HEK293 (cell line): ENCODE data around the gene COA1.

Source experiments
- CTCF ChIA-PET: fragments of 350-600 bp; formaldehyde crosslinking; extraction: SDS; loops from one replicate; lab custom pipeline; 2021; ENCODE audit warnings: antibody characterized with exemption; lab: Yijun Ruan, JAX
- POLR2A ChIA-PET: fragments of 300-600 bp; formaldehyde crosslinking; extraction: SDS; loops from one replicate; lab custom pipeline; 2020; ENCODE audit warnings: antibody characterized with exemption, inconsistent platforms; lab: Yijun Ruan, JAX
- H3K27ac ChIP-seq: fragments of 200-500 bp; sonication (Bioruptor generic); 2 replicates; pipeline ENCODE4 v1.5.1; 2014; ENCODE audit warnings: low read depth, low read length, control low read depth, inconsistent platforms; ENCODE audit errors: extremely low read depth
- H3K36me3 ChIP-seq, 2 experiments: fragments of 200-500 bp in 1 of 2; sonication (Bioruptor generic) in 1 of 2; 1 replicate in 1 of 2; 2 replicates in 1 of 2; pipeline ENCODE4 v1.5.1; 2014 to 2017; ENCODE audit warnings: inconsistent platforms in 2 of 2, low read length in 2 of 2; ENCODE audit not compliant: control insufficient read depth in 2 of 2, insufficient read depth in 1 of 2
- H3K4me1 ChIP-seq: fragments of 200-500 bp; sonication (Bioruptor generic); 2 replicates; pipeline ENCODE4 v1.5.1; 2014; ENCODE audit warnings: mild to moderate bottlenecking, low read length, inconsistent platforms; ENCODE audit not compliant: control insufficient read depth, insufficient read depth
- H3K4me3 ChIP-seq: 2 replicates; pipeline ENCODE4 v1.5.1; 2011; ENCODE audit warnings: low read depth, mild to moderate bottlenecking, control low read depth, low read length, moderate library complexity
- H3K9me3 ChIP-seq: fragments of 200-500 bp; sonication (Bioruptor generic); 2 replicates; pipeline ENCODE4 v1.5.1; 2014; ENCODE audit warnings: low read depth, low read length, inconsistent platforms; ENCODE audit not compliant: control insufficient read depth, insufficient read depth
- GFI1B ChIP-seq: fragments of 450-650 bp; formaldehyde crosslinking; IDR thresholded peaks from 2 replicates; pipeline ENCODE4 v1.5.1; 2016; ENCODE audit warnings: missing biosample characterization, missing genetic modification characterization
- HIC1 ChIP-seq: fragments of 450-650 bp; formaldehyde crosslinking; IDR thresholded peaks from 2 replicates; pipeline ENCODE4 v1.5.1; 2016; ENCODE audit warnings: missing biosample characterization, missing genetic modification characterization
- HOXD13 ChIP-seq: sonication (generic); formaldehyde crosslinking; IDR thresholded peaks from 2 replicates; pipeline ENCODE4 v1.8.0; 2022; ENCODE audit warnings: missing genetic modification reagents, borderline replicate concordance
- KLF16 ChIP-seq: fragments of 450-650 bp; formaldehyde crosslinking; IDR thresholded peaks from 2 replicates; pipeline ENCODE4 v1.5.1; 2017; ENCODE audit warnings: missing biosample characterization, missing genetic modification characterization
- MEIS1 ChIP-seq: sonication (generic); formaldehyde crosslinking; IDR thresholded peaks from 2 replicates; pipeline ENCODE4 v1.8.1; 2022; ENCODE audit warnings: missing genetic modification reagents, mild to moderate bottlenecking, borderline replicate concordance
- OVOL3 ChIP-seq: fragments of 450-650 bp; formaldehyde crosslinking; IDR thresholded peaks from 2 replicates; pipeline ENCODE4 v1.5.1; 2016; ENCODE audit warnings: missing biosample characterization, missing genetic modification characterization
- ZBTB1 ChIP-seq: fragments of 450-650 bp; formaldehyde crosslinking; IDR thresholded peaks from 2 replicates; pipeline ENCODE4 v1.5.1; 2016; ENCODE audit warnings: missing biosample characterization, missing genetic modification characterization
- ZBTB6 ChIP-seq: fragments of 450-650 bp; formaldehyde crosslinking; IDR thresholded peaks from 2 replicates; pipeline ENCODE4 v1.5.1; 2017; ENCODE audit warnings: missing biosample characterization, missing genetic modification characterization
- ZFHX2 ChIP-seq: fragments of 450-650 bp; formaldehyde crosslinking; conservative IDR thresholded peaks from 2 replicates; pipeline ENCODE4 v1.5.1; 2016; ENCODE audit warnings: missing biosample characterization, missing genetic modification characterization
- ZNF148 ChIP-seq: fragments of 450-650 bp; formaldehyde crosslinking; IDR thresholded peaks from 2 replicates; pipeline ENCODE4 v1.5.0; 2017; ENCODE audit warnings: missing biosample characterization, missing genetic modification characterization, borderline replicate concordance
- ZNF174 ChIP-seq: fragments of 450-650 bp; formaldehyde crosslinking; IDR thresholded peaks from 2 replicates; pipeline ENCODE4 v1.5.0; 2017; ENCODE audit warnings: missing biosample characterization, mild to moderate bottlenecking, missing genetic modification characterization
- ZNF214 ChIP-seq: fragments of 450-650 bp; formaldehyde crosslinking; IDR thresholded peaks from 2 replicates; pipeline ENCODE4 v1.5.1; 2017; ENCODE audit warnings: missing biosample characterization, mild to moderate bottlenecking, missing genetic modification characterization, borderline replicate concordance
- ZNF292 ChIP-seq: fragments of 450-650 bp; formaldehyde crosslinking; IDR thresholded peaks from 2 replicates; pipeline ENCODE4 v1.5.1; 2016; ENCODE audit warnings: low read depth, missing biosample characterization, missing genetic modification characterization, borderline replicate concordance
- ZNF37A ChIP-seq: fragments of 450-650 bp; IDR thresholded peaks from 2 replicates; pipeline ENCODE4 v1.5.1; 2018; ENCODE audit warnings: missing biosample characterization, missing genetic modification characterization
- ZNF394 ChIP-seq: fragments of 450-650 bp; formaldehyde crosslinking; IDR thresholded peaks from 2 replicates; pipeline ENCODE4 v1.5.1; 2016; ENCODE audit warnings: missing biosample characterization, missing genetic modification characterization, mild to moderate bottlenecking, moderate library complexity, borderline replicate concordance
- ZNF624 ChIP-seq: fragments of 450-650 bp; formaldehyde crosslinking; IDR thresholded peaks from 2 replicates; pipeline ENCODE4 v1.5.1; 2017; ENCODE audit warnings: missing biosample characterization, missing genetic modification characterization
- ZNF629 ChIP-seq: fragments of 450-650 bp; formaldehyde crosslinking; IDR thresholded peaks from 2 replicates; pipeline ENCODE4 v1.5.1; 2017; ENCODE audit warnings: missing biosample characterization, missing genetic modification characterization
- ZNF664 ChIP-seq: fragments of 450-650 bp; formaldehyde crosslinking; IDR thresholded peaks from 2 replicates; pipeline ENCODE4 v1.5.1; 2016; ENCODE audit warnings: missing biosample characterization, missing genetic modification characterization

Gene COA1

GRCh38 chr7:43693687-43694398, 35.5 kb downstream of the COA1 start:
- CTCF ChIA-PET = interaction anchor here (0.6 to 2.9 kb wide), 7 partner anchors 11 to 402 kb away, joined by 3 to 16 read pairs (median 4); partner anchors contain the start of gene STK17A
- POLR2A ChIA-PET = interaction anchor here (2.2 kb wide), 1 partner anchor 110 kb away, joined by 8 read pairs; the partner anchor contains the start of gene STK17A

GRCh38 chr7:43692582-43693373, 36.5 kb downstream of the COA1 start:
- no peak for TF ChIP-seq ZNF292 (tag by site-specific recombination)
- 0 out of 2 replicates have a peak, but pooled peaks have one; percentile 17 for TF ChIP-seq ZNF664

More at GRCh38 chr7:43693687-43694398, 35.5 kb downstream of the COA1 start:
- Histone ChIP-seq H3K4me1 (no peaks in the 10 kb centered on the region), H3K9me3 (no peaks in the 10 kb centered on the region), H3K36me3 (no peaks in the 10 kb centered on the region), H3K27ac (no peak overlapping the region), H3K4me3 (no peak overlapping the region)
- TF ChIP-seq HIC1 (tag by site-specific recombination) (no peak), ZNF37A (no peak), ZNF174 (no peak), HOXD13 (CRISPR knock-in tag) (no peak), OVOL3 (tag by site-specific recombination) (no peak), KLF16 (tag by site-specific recombination) (no peak), ZNF624 (no peak), GFI1B (tag by site-specific recombination) (no peak), ZNF394 (no peak), ZFHX2 (tag by site-specific recombination) (no peak), ZNF629 (tag by site-specific recombination) (no peak), ZBTB1 (tag by site-specific recombination) (no peak), ZNF214 (tag by site-specific recombination) (no peak), ZBTB6 (no peak), MEIS1 (CRISPR knock-in tag) (no peak), ZNF148 (tag by site-specific recombination) (no peak)

More at GRCh38 chr7:43692582-43693373, 36.5 kb downstream of the COA1 start:
- Histone ChIP-seq H3K27ac (no peak overlapping the region), H3K36me3 (no peaks in the 10 kb centered on the region), H3K9me3 (no peaks in the 10 kb centered on the region), H3K4me3 (no peak overlapping the region), H3K4me1 (no peaks in the 10 kb centered on the region)
- ChIA-PET POLR2A (interaction anchor here (2.2 kb wide), 1 partner anchor 109 kb away, joined by 8 read pairs; the partner anchor contains the start of gene STK17A), CTCF (interaction anchor here (1.2 to 2.9 kb wide), 3 partner anchors 12 to 110 kb away, joined by 3 to 16 read pairs (median 6); partner anchors contain the start of gene STK17A)
